Measurements from ENCODE around the gene CUL1.

Gene CUL1

GRCh38 chr7:148719753-148720152, 21.1 kb downstream of the CUL1 start:
- no peak for DNase-seq

- no peak for DNase-seq
These were observed 21.8 kb downstream of the CUL1 start for GRCh38 chr7:148720472-148720871.

- no peak for DNase-seq
These were observed 22.7 kb downstream of the CUL1 start for GRCh38 chr7:148721390-148721789.

- no peak for DNase-seq
These were observed 23.9 kb downstream of the CUL1 start for GRCh38 chr7:148722340-148723165.

GRCh38 chr7:148723166-148723559, 24.5 kb downstream of the CUL1 start:
- DNase-seq: no peak

- no peak for DNase-seq
These were observed 25.1 kb downstream of the CUL1 start for GRCh38 chr7:148723846-148724245.

GRCh38 chr7:148726385-148726784, 27.7 kb downstream of the CUL1 start:
- no peak for DNase-seq

GRCh38 chr7:148727501-148728278, 29.0 kb downstream of the CUL1 start:
- no peak for DNase-seq

- no peak for DNase-seq
These were observed 31.5 kb downstream of the CUL1 start for GRCh38 chr7:148729984-148730733.

GRCh38 chr7:148732862-148733261, 34.2 kb downstream of the CUL1 start:
- DNase-seq: no peak

GRCh38 chr7:148733496-148733895, 34.8 kb downstream of the CUL1 start:
- no peak for DNase-seq

- DNase-seq: no peak
These were observed 36.4 kb downstream of the CUL1 start for GRCh38 chr7:148735141-148735540.

- no peak for DNase-seq
These were observed 37.3 kb downstream of the CUL1 start for GRCh38 chr7:148735967-148736366.

- no peak for DNase-seq
These were observed 40.2 kb downstream of the CUL1 start for GRCh38 chr7:148738737-148739535.

GRCh38 chr7:148746135-148746534, 47.4 kb downstream of the CUL1 start:
- no peak for DNase-seq

- DNase-seq: no peak
These were observed 48.6 kb downstream of the CUL1 start for GRCh38 chr7:148747274-148747673.

- DNase-seq: no peak
These were observed 52.0 kb downstream of the CUL1 start for GRCh38 chr7:148750442-148751355.

- no peak for DNase-seq
These were observed 54.5 kb downstream of the CUL1 start for GRCh38 chr7:148753224-148753623.

- DNase-seq: no peak
These were observed 56.2 kb downstream of the CUL1 start for GRCh38 chr7:148754912-148755311.

GRCh38 chr7:148761499-148762278, 63.0 kb downstream of the CUL1 start:
- no peak for DNase-seq

GRCh38 chr7:148763622-148764021, 64.9 kb downstream of the CUL1 start:
- DNase-seq: no peak
